Endodermal cell (in vitro differentiated cells): Measurements from ENCODE around the gene UBIAD1. TPM values are rescaled to one million over a fixed set of nuclear protein-coding genes. Genes with fewer than 3 reads are reported as not detected.
A peak's percentile ranks its signal among the peaks of the same experiment; 100 is the strongest.

Source experiments
- DNase-seq: peaks from one replicate; pipeline ENCODE4 v3.0.0-alpha.2; 2017
- H3K27ac ChIP-seq: 2 replicates; pipeline ENCODE4 v1.5.1; 2013; ENCODE audit warnings: mild to moderate bottlenecking, low read depth, low read length, moderate library complexity
- H3K27me3 ChIP-seq: 2 replicates; pipeline ENCODE4 v1.6.1; 2013; ENCODE audit warnings: mild to moderate bottlenecking, low read length, moderate library complexity; ENCODE audit not compliant: insufficient read depth, control insufficient read depth, poor library complexity, severe bottlenecking
- H3K36me3 ChIP-seq: 2 replicates; pipeline ENCODE4 v1.7.0; 2013; ENCODE audit warnings: mild to moderate bottlenecking, low read length, moderate library complexity; ENCODE audit not compliant: control insufficient read depth, insufficient read depth
- H3K4me1 ChIP-seq: one replicate; pipeline ENCODE4 v1.7.0; 2013; ENCODE audit warnings: low read length; ENCODE audit not compliant: control insufficient read depth, insufficient read depth
- H3K4me3 ChIP-seq: 2 replicates; pipeline ENCODE4 v1.5.1; 2013; ENCODE audit warnings: mild to moderate bottlenecking, low read length, moderate library complexity
- H3K9ac ChIP-seq: 2 replicates; pipeline ENCODE4 v1.6.1; 2013; ENCODE audit warnings: mild to moderate bottlenecking, low read length, moderate library complexity; ENCODE audit not compliant: poor library complexity, severe bottlenecking; ENCODE audit errors: extremely low read depth
- H3K9me3 ChIP-seq: 2 replicates; pipeline ENCODE4 v1.6.1; 2013; ENCODE audit warnings: mild to moderate bottlenecking, low read length, moderate library complexity; ENCODE audit not compliant: control insufficient read depth
- H3K27ac Mint-ChIP-seq: 2 replicates; pipeline ENCODE4 v1.8.0; 2020; ENCODE audit warnings: mixed read lengths
- H3K27me3 Mint-ChIP-seq: 2 replicates; pipeline ENCODE4 v1.8.0; 2021; ENCODE audit warnings: mild to moderate bottlenecking, mixed read lengths; ENCODE audit not compliant: insufficient read depth
- H3K36me3 Mint-ChIP-seq: 2 replicates; pipeline ENCODE4 v1.8.0; 2020; ENCODE audit warnings: low read depth, mixed read lengths
- H3K4me1 Mint-ChIP-seq: 2 replicates; pipeline ENCODE4 v1.8.0; 2020; ENCODE audit warnings: mixed read lengths
- H3K4me3 Mint-ChIP-seq: 2 replicates; pipeline ENCODE4 v1.8.0; 2020; ENCODE audit warnings: mild to moderate bottlenecking, moderate library complexity, mixed read lengths
- H3K9me3 Mint-ChIP-seq: 2 replicates; pipeline ENCODE4 v1.8.0; 2020; ENCODE audit warnings: mild to moderate bottlenecking, mixed read lengths
- WGBS, 2 experiments: methylation state at CpG; one replicate each; pipeline versions ENCODE4 v1.1.5 to v1.1.7; 2013; ENCODE audit warnings: missing lambda C conversion rate in 2 of 2, mixed read lengths in 1 of 2; ENCODE audit not compliant: insufficient coverage in 1 of 2, insufficient read length in 1 of 2; 5-methylcytosine and 5-hydroxymethylcytosine counted together
- total RNA-seq, 2 donors: library from RNA; stranded (reverse); fragmentation: NEBNext Ultra II Directional in 1 of 2; extraction: Animal tissue kit (Norgen Biotek cat#: 25700) in 1 of 2; gene quantifications; 2 replicates in 1 of 2; 3 replicates in 1 of 2; pipeline ENCODE4 v1.2.1, GENCODE V29; 2021
- TF ChIP-seq, protein P1 (sequence below): fragments of 200-600 bp; sonication (generic); conservative IDR thresholded peaks from 2 replicates; pipeline ENCODE4 v1.5.0; 2021; ENCODE audit warnings: antibody characterized with exemption, mild to moderate bottlenecking

Gene UBIAD1
- total RNA-seq, 2 donors from 2014 or later = 12.9 to 15.9 TPM

GRCh38 chr1:11283151-11283550 lies 10.2 kb downstream of the UBIAD1 start:
- no peak for DNase-seq
- TF ChIP-seq, protein P1, sequence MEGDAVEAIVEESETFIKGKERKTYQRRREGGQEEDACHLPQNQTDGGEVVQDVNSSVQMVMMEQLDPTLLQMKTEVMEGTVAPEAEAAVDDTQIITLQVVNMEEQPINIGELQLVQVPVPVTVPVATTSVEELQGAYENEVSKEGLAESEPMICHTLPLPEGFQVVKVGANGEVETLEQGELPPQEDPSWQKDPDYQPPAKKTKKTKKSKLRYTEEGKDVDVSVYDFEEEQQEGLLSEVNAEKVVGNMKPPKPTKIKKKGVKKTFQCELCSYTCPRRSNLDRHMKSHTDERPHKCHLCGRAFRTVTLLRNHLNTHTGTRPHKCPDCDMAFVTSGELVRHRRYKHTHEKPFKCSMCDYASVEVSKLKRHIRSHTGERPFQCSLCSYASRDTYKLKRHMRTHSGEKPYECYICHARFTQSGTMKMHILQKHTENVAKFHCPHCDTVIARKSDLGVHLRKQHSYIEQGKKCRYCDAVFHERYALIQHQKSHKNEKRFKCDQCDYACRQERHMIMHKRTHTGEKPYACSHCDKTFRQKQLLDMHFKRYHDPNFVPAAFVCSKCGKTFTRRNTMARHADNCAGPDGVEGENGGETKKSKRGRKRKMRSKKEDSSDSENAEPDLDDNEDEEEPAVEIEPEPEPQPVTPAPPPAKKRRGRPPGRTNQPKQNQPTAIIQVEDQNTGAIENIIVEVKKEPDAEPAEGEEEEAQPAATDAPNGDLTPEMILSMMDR = no peak
- Histone ChIP-seq H3K9me3 (no peaks in the 10 kb centered on the region), H3K36me3 (peaks cover 24% of the 10 kb centered on the region), H3K27me3 (no peaks in the 10 kb centered on the region), H3K9ac (no peak overlapping the region), H3K27ac (no peak overlapping the region), H3K4me1 (peaks cover 14% of the 10 kb centered on the region), H3K4me3 (no peak overlapping the region)
- H3K4me1 Mint-ChIP-seq = peaks cover 31% of the 10 kb centered on the region
- no peaks in the 10 kb centered on the region for H3K27me3 Mint-ChIP-seq
- no peaks in the 10 kb centered on the region for H3K9me3 Mint-ChIP-seq
- WGBS, 2 experiments = 96% methylated on average over 3 to 5 of the region's 6 CpGs
- no peak overlapping the region for H3K27ac Mint-ChIP-seq
- peaks cover 42% of the 10 kb centered on the region for H3K36me3 Mint-ChIP-seq
- H3K4me3 Mint-ChIP-seq = no peak overlapping the region

GRCh38 chr1:11284784-11285183 lies 11.8 kb downstream of the UBIAD1 start:
- peaks cover 43% of the 10 kb centered on the region for H3K36me3 Mint-ChIP-seq

GRCh38 chr1:11285883-11286734 lies 13.1 kb downstream of the UBIAD1 start:
- H3K9me3 ChIP-seq = no peaks in the 10 kb centered on the region
- H3K27me3 ChIP-seq = no peaks in the 10 kb centered on the region
- Mint-ChIP-seq H3K27ac (peak overlapping the region; percentile 12), H3K9me3 (no peaks in the 10 kb centered on the region), H3K27me3 (no peaks in the 10 kb centered on the region), H3K36me3 (peaks cover 51% of the 10 kb centered on the region), H3K4me3 (no peak overlapping the region), H3K4me1 (peaks cover 31% of the 10 kb centered on the region)
- H3K36me3 ChIP-seq = peaks cover 22% of the 10 kb centered on the region
- no peak overlapping the region for H3K9ac ChIP-seq
- WGBS, 2 experiments = 77 to 78% methylated on average over 4 to 7 of the region's 7 CpGs
- H3K4me3 ChIP-seq = no peak overlapping the region
- peaks cover 14% of the 10 kb centered on the region for H3K4me1 ChIP-seq
- TF ChIP-seq, protein P1 = peak; percentile 45
- H3K27ac ChIP-seq = peak overlapping the region; percentile 45
- no peak for DNase-seq

More at GRCh38 chr1:11284784-11285183, 11.8 kb downstream of the UBIAD1 start:
- Histone ChIP-seq H3K4me3 (no peak overlapping the region), H3K27me3 (no peaks in the 10 kb centered on the region), H3K9ac (no peak overlapping the region), H3K9me3 (no peaks in the 10 kb centered on the region), H3K27ac (no peak overlapping the region), H3K36me3 (peaks cover 22% of the 10 kb centered on the region), H3K4me1 (peaks cover 14% of the 10 kb centered on the region)
- Mint-ChIP-seq H3K27me3 (no peaks in the 10 kb centered on the region), H3K4me3 (no peak overlapping the region), H3K27ac (no peak overlapping the region), H3K9me3 (no peaks in the 10 kb centered on the region), H3K4me1 (peaks cover 31% of the 10 kb centered on the region)
- WGBS, 2 experiments = 85 to 92% methylated on average over 5 to 6 of the region's 6 CpGs
- DNase-seq = no peak
- TF ChIP-seq, protein P1 = no peak
